ENCODE results near the gene DNM2.
"Not testable (repeated sequence)": the region's sequence is repeated elsewhere in the genome, so short reads cannot be mapped to it uniquely, and the experiment has no call there.

DNM2 gene

GRCh38 chr19:10744253-10744798 is 26.4 kb downstream of the DNM2 start:
- Mint-ChIP-seq H3K27me3 (no peaks in the 10 kb centered on the region), H3K27ac (peak overlapping the region in 1 of 2 donors; percentile 16), H3K9me3 (no peaks in the 10 kb centered on the region), H3K36me3 (ENCODE audit: insufficient read depth) (peaks cover 29% of the 10 kb centered on the region), H3K4me3 (no peak overlapping the region), H3K4me1 (ENCODE audit: low read depth in 2 of 2) (peaks cover 46 to 54% of the 10 kb centered on the region in 2 donors)
- no peak for DNase-seq
- ATAC-seq (replicated peaks): no peak

GRCh38 chr19:10744801-10745293 is 27.0 kb downstream of the DNM2 start:
- DNase-seq (no peak), ATAC-seq (replicated peaks) (no peak)
- Mint-ChIP-seq H3K27ac (peak overlapping the region; percentile 44 to 65), H3K9me3 (no peaks in the 10 kb centered on the region), H3K36me3 (ENCODE audit: insufficient read depth) (peaks cover 29% of the 10 kb centered on the region), H3K27me3 (no peaks in the 10 kb centered on the region), H3K4me1 (ENCODE audit: low read depth in 2 of 2) (peaks cover 50 to 57% of the 10 kb centered on the region in 2 donors), H3K4me3 (no peak overlapping the region)

- H3K27me3 Mint-ChIP-seq; ATAC-seq (replicated peaks); H3K9me3 Mint-ChIP-seq; DNase-seq: not testable (repeated sequence)
- Mint-ChIP-seq H3K4me1 (ENCODE audit: low read depth in 2 of 2) (peaks cover 55 to 61% of the 10 kb centered on the region in 2 donors), H3K4me3 (peak overlapping the region in 1 of 2 donors; percentile 74), H3K27ac (peak overlapping the region in 1 of 2 donors; percentile 94), H3K36me3 (ENCODE audit: insufficient read depth) (peaks cover 29% of the 10 kb centered on the region)
These were observed 28.6 kb downstream of the DNM2 start for GRCh38 chr19:10746437-10746836.

- Mint-ChIP-seq H3K36me3 (ENCODE audit: insufficient read depth) (peaks cover 26% of the 10 kb centered on the region), H3K27me3 (no peaks in the 10 kb centered on the region), H3K4me3 (peak overlapping the region; percentile 39 to 74), H3K4me1 (ENCODE audit: low read depth in 2 of 2) (peaks cover 54 to 56% of the 10 kb centered on the region in 2 donors), H3K9me3 (no peaks in the 10 kb centered on the region), H3K27ac (peak overlapping the region; percentile 93 to 94)
- no peak for DNase-seq
- no peak for ATAC-seq (replicated peaks)
These were observed 29.4 kb downstream of the DNM2 start for GRCh38 chr19:10747271-10747670.

GRCh38 chr19:10747674-10748073 is 29.8 kb downstream of the DNM2 start:
- Mint-ChIP-seq H3K27me3 (no peaks in the 10 kb centered on the region), H3K27ac (peak overlapping the region; percentile 93 to 94), H3K9me3 (no peaks in the 10 kb centered on the region), H3K4me1 (ENCODE audit: low read depth in 2 of 2) (peaks cover 50 to 53% of the 10 kb centered on the region in 2 donors), H3K36me3 (ENCODE audit: insufficient read depth) (peaks cover 26% of the 10 kb centered on the region), H3K4me3 (peak overlapping the region; percentile 39 to 74)
- DNase-seq: no peak
- ATAC-seq (replicated peaks): peak; percentile 61

GRCh38 chr19:10748195-10748926 is 30.5 kb downstream of the DNM2 start:
- Mint-ChIP-seq H3K36me3 (ENCODE audit: insufficient read depth) (peaks cover 26% of the 10 kb centered on the region), H3K27me3 (no peaks in the 10 kb centered on the region), H3K27ac (peak overlapping the region; percentile 93 to 94), H3K4me1 (ENCODE audit: low read depth in 2 of 2) (peaks cover 51 to 59% of the 10 kb centered on the region in 2 donors), H3K9me3 (no peaks in the 10 kb centered on the region), H3K4me3 (peak overlapping the region; percentile 39 to 74)
- no peak for ATAC-seq (replicated peaks)
- DNase-seq: no peak

GRCh38 chr19:10748927-10749434 is 31.1 kb downstream of the DNM2 start:
- no peaks in the 10 kb centered on the region for H3K27me3 Mint-ChIP-seq
- H3K4me1 Mint-ChIP-seq (ENCODE audit: low read depth in 2 of 2): peaks cover 50 to 61% of the 10 kb centered on the region in 2 donors
- H3K9me3 Mint-ChIP-seq: no peaks in the 10 kb centered on the region
- DNase-seq (no peak), ATAC-seq (replicated peaks) (no peak)
- H3K27ac Mint-ChIP-seq: peak overlapping the region; percentile 93 to 94
- peak overlapping the region; percentile 40 to 41 for H3K4me3 Mint-ChIP-seq
- peaks cover 31% of the 10 kb centered on the region for H3K36me3 Mint-ChIP-seq (ENCODE audit: insufficient read depth)

- no peak for ATAC-seq (replicated peaks)
- peaks cover 34% of the 10 kb centered on the region for H3K36me3 Mint-ChIP-seq (ENCODE audit: insufficient read depth)
- H3K9me3 Mint-ChIP-seq: no peaks in the 10 kb centered on the region
- DNase-seq: no peak
- peak overlapping the region; percentile 93 to 94 for H3K27ac Mint-ChIP-seq
- H3K4me1 Mint-ChIP-seq (ENCODE audit: low read depth in 2 of 2): peaks cover 46 to 64% of the 10 kb centered on the region in 2 donors
- H3K27me3 Mint-ChIP-seq: no peaks in the 10 kb centered on the region
- H3K4me3 Mint-ChIP-seq: peak overlapping the region; percentile 40 to 41
These were observed 31.8 kb downstream of the DNM2 start for GRCh38 chr19:10749435-10750384.

GRCh38 chr19:10751109-10751953 is 33.5 kb downstream of the DNM2 start:
- Mint-ChIP-seq H3K4me3 (no peak overlapping the region), H3K9me3 (no peaks in the 10 kb centered on the region), H3K4me1 (ENCODE audit: low read depth in 2 of 2) (peaks cover 52 to 69% of the 10 kb centered on the region in 2 donors), H3K36me3 (ENCODE audit: insufficient read depth) (peaks cover 39% of the 10 kb centered on the region), H3K27me3 (no peaks in the 10 kb centered on the region), H3K27ac (peak overlapping the region; percentile 91 to 94)
- ATAC-seq (replicated peaks) (no peak), DNase-seq (no peak)

- H3K36me3 Mint-ChIP-seq (ENCODE audit: insufficient read depth): peaks cover 43% of the 10 kb centered on the region
- H3K4me3 Mint-ChIP-seq: no peak overlapping the region
- no peaks in the 10 kb centered on the region for H3K9me3 Mint-ChIP-seq
- H3K27me3 Mint-ChIP-seq: no peaks in the 10 kb centered on the region
- ATAC-seq (replicated peaks): no peak
- H3K4me1 Mint-ChIP-seq (ENCODE audit: low read depth in 2 of 2): peaks cover 56 to 76% of the 10 kb centered on the region in 2 donors
- DNase-seq: no peak
- peak overlapping the region; percentile 91 to 94 for H3K27ac Mint-ChIP-seq
These were observed 34.5 kb downstream of the DNM2 start for GRCh38 chr19:10752237-10752912.

GRCh38 chr19:10752913-10753704 is 35.2 kb downstream of the DNM2 start:
- peaks cover 41% of the 10 kb centered on the region for H3K36me3 Mint-ChIP-seq (ENCODE audit: insufficient read depth)
- no peak overlapping the region for H3K4me3 Mint-ChIP-seq
- H3K27me3 Mint-ChIP-seq: no peaks in the 10 kb centered on the region
- peaks cover 50 to 69% of the 10 kb centered on the region in 2 donors for H3K4me1 Mint-ChIP-seq (ENCODE audit: low read depth in 2 of 2)
- ATAC-seq (replicated peaks): no peak
- no peaks in the 10 kb centered on the region for H3K9me3 Mint-ChIP-seq
- H3K27ac Mint-ChIP-seq: peak overlapping the region; percentile 91 to 94
- DNase-seq: no peak

Data from effector memory CD8-positive, alpha-beta T cell (primary cell).